NCI-H82 (cell line): ENCODE data around the gene ST14.
A peak's percentile ranks its signal among the peaks of the same experiment; 100 is the strongest.

ENCODE experiments used
- DNase-seq: peaks from one replicate; lab custom pipeline; 2025; lab: John Stamatoyannopoulos, UW

The ST14 gene

GRCh38 chr11:130164221-130164570 lies 4.6 kb downstream of the ST14 start:
- no peak for DNase-seq

GRCh38 chr11:130165601-130166456 lies 6.2 kb downstream of the ST14 start:
- no peak for DNase-seq

- peak; percentile 73 for DNase-seq
Observed at GRCh38 chr11:130166457-130166784, 6.8 kb downstream of the ST14 start.

GRCh38 chr11:130167146-130167545 lies 7.6 kb downstream of the ST14 start:
- no peak for DNase-seq

- no peak for DNase-seq
Observed at GRCh38 chr11:130168105-130168504, 8.5 kb downstream of the ST14 start.

GRCh38 chr11:130170345-130170744 lies 10.8 kb downstream of the ST14 start:
- no peak for DNase-seq

GRCh38 chr11:130171534-130171933 lies 12.0 kb downstream of the ST14 start:
- no peak for DNase-seq

- peak; percentile 10 for DNase-seq
Observed at GRCh38 chr11:130172001-130172400, 12.4 kb downstream of the ST14 start.

GRCh38 chr11:130174642-130175041 lies 15.1 kb downstream of the ST14 start:
- no peak for DNase-seq

GRCh38 chr11:130175898-130176297 lies 16.3 kb downstream of the ST14 start:
- DNase-seq: no peak

GRCh38 chr11:130177782-130178181 lies 18.2 kb downstream of the ST14 start:
- DNase-seq: no peak

- no peak for DNase-seq
Observed at GRCh38 chr11:130178441-130179339, 19.1 kb downstream of the ST14 start.

GRCh38 chr11:130179396-130180306 lies 20.1 kb downstream of the ST14 start:
- DNase-seq: no peak

- no peak for DNase-seq
Observed at GRCh38 chr11:130180491-130180890, 20.9 kb downstream of the ST14 start.

GRCh38 chr11:130180896-130181294 lies 21.3 kb downstream of the ST14 start:
- no peak for DNase-seq

- DNase-seq: peak; percentile 41
Observed at GRCh38 chr11:130181295-130182272, 22.0 kb downstream of the ST14 start.

GRCh38 chr11:130183878-130184610 lies 24.5 kb downstream of the ST14 start:
- DNase-seq: no peak

- no peak for DNase-seq
Observed at GRCh38 chr11:130187096-130187495, 27.5 kb downstream of the ST14 start.

GRCh38 chr11:130188047-130188446 lies 28.5 kb downstream of the ST14 start:
- DNase-seq: no peak
